Right lobe of liver (tissue), 6 donors: ENCODE measurements around the gene ZW10. TPM values are rescaled to one million over a fixed set of nuclear protein-coding genes. Genes with fewer than 3 reads are reported as not detected.
A peak's percentile ranks its signal among the peaks of the same experiment; 100 is the strongest.

Experiments
- ATAC-seq, 4 donors: fragments of 200-7000 bp; cut with Tn5 transposase; one replicate each; pipeline ENCODE4 v1.9.1; 2020; ENCODE audit warnings: mild to moderate bottlenecking in 4 of 4, moderate library complexity in 4 of 4
- DNase-seq, 3 donors: peaks; one replicate each; pipeline ENCODE4 v3.0.0-alpha.2; 2020
- H3K27ac ChIP-seq, 3 donors: fragments of 200-600 bp; one replicate each; pipeline ENCODE4 v1.8.0; 2022
- H3K27me3 ChIP-seq, 2 donors: fragments of 200-600 bp; one replicate each; pipeline ENCODE4 v1.8.0; 2022
- H3K36me3 ChIP-seq, 4 donors: fragments of 200-600 bp; sonication (generic) in 1 of 4; one replicate each; pipeline versions ENCODE4 v1.5.1 to v1.8.0; 2017 to 2022; ENCODE audit warnings: control low read depth in 1 of 4
- H3K4me1 ChIP-seq, 4 donors: fragments of 200-600 bp; sonication (generic) in 1 of 4; one replicate each; pipeline versions ENCODE4 v1.5.1 to v1.8.0; 2017 to 2022; ENCODE audit warnings: control low read depth in 1 of 4
- H3K4me3 ChIP-seq, 3 donors: fragments of 200-600 bp; one replicate each; pipeline ENCODE4 v1.8.0; 2022
- H3K9me3 ChIP-seq, 4 donors: fragments of 200-600 bp; sonication (generic) in 1 of 4; one replicate each; pipeline versions ENCODE4 v1.5.1 to v1.8.0; 2017 to 2022; ENCODE audit warnings: control low read depth in 1 of 4
- CTCF ChIP-seq, 4 donors: fragments of 200-600 bp in 3 of 4; fragments of 450-650 bp in 1 of 4; IDR thresholded peaks; one replicate each; pipeline versions ENCODE4 v1.5.1 to v1.8.0; 2016 to 2022; ENCODE audit warnings: antibody characterized with exemption in 4 of 4, mild to moderate bottlenecking in 2 of 4
- POLR2A ChIP-seq: fragments of 450-650 bp; IDR thresholded peaks from one replicate; pipeline ENCODE4 v1.6.1; 2017; ENCODE audit warnings: antibody characterized with exemption, mild to moderate bottlenecking
- WGBS: methylation state at CpG from one replicate; pipeline ENCODE4 v1.1.6; 2018; ENCODE audit warnings: low coverage, low lambda C conversion rate; ENCODE audit not compliant: insufficient coverage; ENCODE audit errors: missing lambda C conversion rate; 5-methylcytosine and 5-hydroxymethylcytosine counted together
- intact Hi-C, 2 donors: fragments of 100-400 bp; cut with DNase I; formaldehyde crosslinking; loops; one replicate each; pipeline versions ENCODE4 v1.11.2 to v1.14.1; 2022
- long read RNA-seq: library from polyadenylated mRNA; unstranded; transcript quantifications from one replicate; pipeline ENCODE4 v2.0.0, GENCODE V29; 2019
- total RNA-seq, 6 experiments: library from RNA; depleted of rRNA in 2 of 6; stranded (reverse); fragments of >200 nt in 2 of 6; fragmentation: NEBNext Ultra II Directional in 3 of 6; extraction: Animal tissue kit (Norgen Biotek cat#: 25700) in 3 of 6; gene quantifications; one replicate each; pipeline versions ENCODE4 v1.1.0 to v1.2.4, GENCODE V29; 2016 to 2023
- donor health status: DM: no; HTN: yes; CAD: no.
- donor health status: DM: no; HTN: no; CAD: no.
- donor health status: DM: no; HTN: no; CAD: no.
- donor health status: DM: no; HTN: yes; CAD: no.
- donor health status: DM: no; HTN: yes; CAD: no.

Gene ZW10
- 10 to 100 TPM in 1 of 6 experiments, 1 to 10 TPM in 5; 7.3 to 10.8 (median 8.5) TPM for total RNA-seq
- long read RNA-seq, partial matches to known transcripts = 1 of 1 reads
- long read RNA-seq, other reads (novel, unspliced or antisense) = 0 of 1 reads

GRCh38 chr11:113773416-113774173, at the start of gene ZW10:
Gene ZW10, minus strand, starts transcription at chr11:113773692. Its CDS starts 26 bp downstream, at chr11:113773666.
- Histone ChIP-seq H3K27me3 (no peaks in the 10 kb centered on the region), H3K36me3 (peaks cover 0 to 4% (median 2%) of the 10 kb centered on the region in 4 donors), H3K27ac (peak within 1 kb of the TSS; percentile 62 to 79 (median 65)), H3K4me3 (peak within 1 kb of the TSS; percentile 67 to 79 (median 70)), H3K9me3 (no peaks in the 10 kb centered on the region), H3K4me1 (peaks cover 0 to 12% (median 0%) of the 10 kb centered on the region in 4 donors)
- DNase-seq (peak; percentile 97 to 98 (median 97)), ATAC-seq (peak; percentile 94 to 98 (median 98))
- TF ChIP-seq CTCF (IDR thresholded peaks at IDR 0.05) (peak; percentile 79 to 86 (median 84)), POLR2A (peak; percentile 38)
- intact Hi-C loops = no loop called here
- WGBS = under 1% methylated on average over 43 of the region's 46 CpGs

GRCh38 chr11:113818426-113818825, 44.9 kb upstream of the ZW10 start:
- no peaks in the 10 kb centered on the region for H3K9me3 ChIP-seq
- WGBS = 97% methylated on average over 3 of the region's 3 CpGs
- no peaks in the 10 kb centered on the region for H3K27me3 ChIP-seq
- H3K36me3 ChIP-seq = peaks cover 0 to 20% (median 0%) of the 10 kb centered on the region in 4 donors
- intact Hi-C loops = no loop called here
- H3K27ac ChIP-seq = no peak overlapping the region
- DNase-seq (no peak), ATAC-seq (no peak)
- TF ChIP-seq POLR2A (no peak), CTCF (IDR thresholded peaks at IDR 0.05) (no peak)
- no peaks in the 10 kb centered on the region for H3K4me1 ChIP-seq
- H3K4me3 ChIP-seq = no peak overlapping the region

GRCh38 chr11:113817626-113818025, 44.1 kb upstream of the ZW10 start:
- intact Hi-C loops = no loop called here
- H3K27me3 ChIP-seq = no peaks in the 10 kb centered on the region
- no peak overlapping the region for H3K4me3 ChIP-seq
- H3K27ac ChIP-seq = no peak overlapping the region
- TF ChIP-seq CTCF (IDR thresholded peaks at IDR 0.05) (no peak), POLR2A (no peak)
- H3K9me3 ChIP-seq = no peaks in the 10 kb centered on the region
- no peak for DNase-seq
- no peaks in the 10 kb centered on the region for H3K4me1 ChIP-seq
- no peak for ATAC-seq
- 98% methylated on average over 6 of the region's 6 CpGs for WGBS
- H3K36me3 ChIP-seq = peaks cover 0 to 20% (median 0%) of the 10 kb centered on the region in 4 donors

- TF ChIP-seq POLR2A (no peak), CTCF (IDR thresholded peaks at IDR 0.05) (no peak)
- no peak overlapping the region for H3K27ac ChIP-seq
- 88% methylated on average over 1 of the region's 1 CpG for WGBS
- ATAC-seq (no peak), DNase-seq (no peak)
- no peak overlapping the region for H3K4me3 ChIP-seq
- peaks cover 0 to 20% (median 0%) of the 10 kb centered on the region in 4 donors for H3K36me3 ChIP-seq
- H3K27me3 ChIP-seq = no peaks in the 10 kb centered on the region
- no peaks in the 10 kb centered on the region for H3K4me1 ChIP-seq
- intact Hi-C loops = no loop called here
- H3K9me3 ChIP-seq = no peaks in the 10 kb centered on the region
Observed at GRCh38 chr11:113817162-113817561, 43.7 kb upstream of the ZW10 start.
